ENCODE results near the gene KLHL2.
"Not testable (repeated sequence)": the region's sequence is repeated elsewhere in the genome, so short reads cannot be mapped to it uniquely, and the experiment has no call there.

- TF ChIP-seq EZH2 (IDR thresholded peaks at IDR 0.05); POLR2AphosphoS5 (IDR thresholded peaks at IDR 0.05; ENCODE audit: borderline replicate concordance, low read depth, low read length); FOXP2 (optimal IDR thresholded peaks at IDR 0.05; ENCODE audit: control extremely low read depth, extremely low read length, insufficient read depth): not testable (repeated sequence)
Observed at GRCh38 chr4:165227401-165227800, 20.0 kb downstream of the KLHL2 start.
